ENCODE measurements around the gene GCN1.

- TF ChIP-seq CTCF (optimal IDR thresholded peaks at IDR 0.05 in 1 of 3, IDR thresholded peaks at IDR 0.05 in 1 of 3, conservative IDR thresholded peaks at IDR 0.05 in 1 of 3; ENCODE audit: extremely low read depth in 1 of 3, insufficient read depth in 2 of 3, low read length in 3 of 3) (no peak), EZH2 (IDR thresholded peaks at IDR 0.05; ENCODE audit: low read length) (no peak)
These were observed 47.2 kb upstream of the GCN1 start for GRCh38 chr12:120241561-120242274.
